Measurements from ENCODE around the gene DUSP3.

The DUSP3 gene

DNA sequence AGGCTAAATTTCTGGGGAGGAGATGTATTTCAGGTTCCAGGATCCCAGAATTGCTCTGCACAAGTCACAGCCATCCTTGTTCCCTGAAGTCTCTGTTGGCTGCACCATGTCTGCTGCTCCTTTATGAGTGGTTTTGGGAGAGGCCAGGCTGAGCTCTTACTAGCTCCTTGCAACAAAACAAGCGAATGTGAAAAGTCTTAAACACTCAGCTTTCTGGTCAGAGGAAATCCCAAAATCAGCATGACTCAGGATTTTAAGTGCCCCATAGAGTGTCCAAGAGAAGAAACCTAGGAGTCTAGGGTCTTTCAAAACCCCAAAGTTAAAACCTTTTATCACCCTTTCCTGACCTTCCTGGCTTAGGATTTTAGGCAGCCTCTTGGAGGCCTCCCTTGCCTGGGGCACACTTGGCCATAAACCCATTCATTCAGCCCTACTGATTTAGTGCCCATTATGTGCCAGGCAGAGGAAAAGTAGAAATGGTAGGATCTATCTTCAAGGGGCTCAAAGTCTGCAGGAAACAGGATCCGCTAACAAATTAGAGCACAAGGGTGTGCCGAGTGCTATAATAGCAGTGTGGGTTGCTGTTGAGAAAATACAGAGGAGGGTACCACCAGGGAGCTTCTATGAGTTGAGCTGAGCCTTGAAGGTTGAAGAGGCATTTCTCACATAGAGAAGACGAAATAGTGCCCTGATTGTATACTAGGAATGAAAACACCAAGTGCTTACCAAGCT, 57.1 kb downstream of the DUSP3 start:
- TF ChIP-seq, protein P1, sequence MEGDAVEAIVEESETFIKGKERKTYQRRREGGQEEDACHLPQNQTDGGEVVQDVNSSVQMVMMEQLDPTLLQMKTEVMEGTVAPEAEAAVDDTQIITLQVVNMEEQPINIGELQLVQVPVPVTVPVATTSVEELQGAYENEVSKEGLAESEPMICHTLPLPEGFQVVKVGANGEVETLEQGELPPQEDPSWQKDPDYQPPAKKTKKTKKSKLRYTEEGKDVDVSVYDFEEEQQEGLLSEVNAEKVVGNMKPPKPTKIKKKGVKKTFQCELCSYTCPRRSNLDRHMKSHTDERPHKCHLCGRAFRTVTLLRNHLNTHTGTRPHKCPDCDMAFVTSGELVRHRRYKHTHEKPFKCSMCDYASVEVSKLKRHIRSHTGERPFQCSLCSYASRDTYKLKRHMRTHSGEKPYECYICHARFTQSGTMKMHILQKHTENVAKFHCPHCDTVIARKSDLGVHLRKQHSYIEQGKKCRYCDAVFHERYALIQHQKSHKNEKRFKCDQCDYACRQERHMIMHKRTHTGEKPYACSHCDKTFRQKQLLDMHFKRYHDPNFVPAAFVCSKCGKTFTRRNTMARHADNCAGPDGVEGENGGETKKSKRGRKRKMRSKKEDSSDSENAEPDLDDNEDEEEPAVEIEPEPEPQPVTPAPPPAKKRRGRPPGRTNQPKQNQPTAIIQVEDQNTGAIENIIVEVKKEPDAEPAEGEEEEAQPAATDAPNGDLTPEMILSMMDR (conservative IDR thresholded peaks at IDR 0.05), result no peak
- TF ChIP-seq ZFX (IDR thresholded peaks at IDR 0.05), result no peak
- no peak overlapping the region for H3K27ac ChIP-seq

DNA sequence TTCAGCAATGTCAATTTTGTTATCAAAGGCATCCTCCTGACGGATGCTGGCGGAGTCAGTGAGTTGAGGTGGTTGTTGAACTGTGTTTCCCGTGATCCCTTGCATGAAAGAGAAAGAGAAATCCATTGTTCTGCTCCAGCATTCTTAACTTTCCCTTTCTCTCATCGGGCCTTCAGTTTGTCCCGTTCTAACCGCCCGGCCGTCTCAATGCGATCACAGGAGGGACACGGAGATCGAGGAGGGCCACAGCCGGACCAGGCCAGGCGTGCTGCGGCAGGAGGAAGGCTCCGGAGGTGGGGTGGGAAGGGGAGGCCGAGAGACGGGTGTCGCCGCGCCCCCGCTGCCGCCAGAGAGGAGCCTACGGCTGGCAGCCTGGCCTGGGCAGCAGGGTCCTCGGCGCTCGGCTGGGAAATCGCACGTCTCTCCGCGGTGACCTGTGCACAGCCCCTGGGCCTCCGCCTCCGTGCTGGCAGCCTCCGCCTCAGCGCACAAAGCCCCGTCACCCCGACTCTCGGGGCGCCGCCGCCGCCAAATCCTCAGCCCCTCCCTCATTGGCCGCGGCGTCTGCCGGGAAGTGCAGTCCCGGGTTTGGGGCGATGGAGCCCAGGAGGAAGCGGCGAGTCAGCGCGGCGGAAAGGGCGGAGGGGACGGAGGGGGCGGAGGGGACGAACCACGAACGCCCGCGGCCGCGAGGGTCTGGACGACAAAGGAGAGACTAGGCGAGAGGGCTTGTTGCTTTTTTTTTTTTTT, 58.3 kb downstream of the DUSP3 start:
- no peak overlapping the region for H3K27ac ChIP-seq
- TF ChIP-seq, protein P1 (conservative IDR thresholded peaks at IDR 0.05), result no peak
- no peak for TF ChIP-seq ZFX (IDR thresholded peaks at IDR 0.05)

GRCh38 chr17:43719578-43719977, 59.2 kb downstream of the DUSP3 start:
- H3K27ac ChIP-seq, result no peak overlapping the region
- TF ChIP-seq ZFX (IDR thresholded peaks at IDR 0.05), result no peak
- TF ChIP-seq, protein P1 (conservative IDR thresholded peaks at IDR 0.05), result no peak

DNA sequence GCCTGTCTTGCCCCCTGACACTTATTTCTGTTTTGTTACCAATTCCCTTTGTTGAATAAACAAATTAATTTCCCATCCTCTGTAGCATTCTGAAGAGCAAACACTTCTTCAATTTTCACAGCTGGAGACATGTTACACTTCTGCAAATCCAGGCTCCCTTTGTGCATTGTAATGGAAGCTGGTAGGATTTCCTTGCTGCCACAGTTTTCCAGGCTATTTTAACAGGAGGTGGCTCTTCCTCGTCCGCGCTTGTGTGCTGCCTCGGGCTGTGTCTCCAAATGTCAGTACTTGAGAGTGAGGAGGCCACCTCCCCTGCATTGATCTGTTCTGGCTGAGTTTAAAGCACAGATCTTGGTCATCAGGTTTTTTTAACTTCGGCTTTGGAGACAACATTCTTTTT, 60.2 kb downstream of the DUSP3 start:
- no peak for TF ChIP-seq ZFX (IDR thresholded peaks at IDR 0.05)
- TF ChIP-seq, protein P1 (conservative IDR thresholded peaks at IDR 0.05), result no peak

DNA sequence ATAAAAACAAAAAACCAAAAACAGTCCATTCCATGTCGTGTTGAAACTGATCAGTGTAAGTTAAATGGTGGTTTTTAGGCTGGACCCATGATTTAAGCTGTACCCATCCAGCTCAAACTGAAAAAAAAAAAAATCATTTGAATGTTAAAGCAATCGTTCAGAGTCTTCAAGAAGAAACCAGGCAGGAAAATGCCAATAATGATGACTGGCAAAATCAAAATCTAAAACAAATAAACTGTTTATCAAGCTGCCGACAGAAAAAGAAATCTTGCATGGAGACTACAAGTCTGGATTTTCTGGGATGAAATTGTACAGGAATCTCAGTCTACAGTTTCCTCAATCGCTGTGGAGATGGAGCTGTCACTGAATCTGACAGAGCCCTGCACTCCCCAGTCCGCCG, 60.9 kb downstream of the DUSP3 start:
- TF ChIP-seq ZFX (IDR thresholded peaks at IDR 0.05), result no peak
- TF ChIP-seq, protein P1 (conservative IDR thresholded peaks at IDR 0.05), result no peak
- H3K27ac ChIP-seq, result no peak overlapping the region

More for the DNA sequence above, 60.2 kb downstream of the DUSP3 start:
- H3K27ac ChIP-seq, result no peak overlapping the region

Data from C4-2B (cell line).